GM15510 (cell line): ENCODE measurements around the gene IER3.

Experiments
- POLR2A ChIP-seq: IDR thresholded peaks from 3 replicates; pipeline ENCODE4 v1.6.1; 2011; ENCODE audit warnings: borderline replicate concordance; ENCODE audit not compliant: insufficient read length; ENCODE audit errors: extremely low read depth

The IER3 gene

GRCh38 chr6:30705620-30706019 is 38.7 kb downstream of the IER3 start:
- TF ChIP-seq POLR2A, result no peak

- TF ChIP-seq POLR2A, result no peak
Observed at GRCh38 chr6:30703821-30704220, 40.5 kb downstream of the IER3 start.

DNA sequence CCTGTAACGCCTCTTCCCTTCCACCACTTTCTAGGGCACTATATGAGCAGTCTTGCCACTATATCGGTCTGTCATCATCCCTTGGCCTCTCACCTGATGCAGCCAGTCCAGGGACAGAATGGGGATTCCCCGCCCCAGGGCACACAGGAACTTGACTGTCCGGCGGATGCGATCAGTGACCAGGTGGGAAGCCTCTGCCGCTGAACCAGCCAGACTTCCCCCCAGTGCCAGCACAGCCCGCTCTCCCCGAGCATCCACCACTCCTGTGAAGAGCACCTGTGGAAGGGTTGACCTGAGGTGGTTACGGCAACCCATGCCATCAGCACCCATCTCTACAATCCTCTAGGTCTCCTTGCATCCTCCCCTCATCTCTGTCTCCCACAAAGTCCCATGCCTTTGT is 41.3 kb downstream of the IER3 start:
- no peak for TF ChIP-seq POLR2A

GRCh38 chr6:30700340-30700739 is 44.0 kb downstream of the IER3 start:
- TF ChIP-seq POLR2A, result no peak

GRCh38 chr6:30696432-30696831 is 47.9 kb downstream of the IER3 start:
- no peak for TF ChIP-seq POLR2A
